Lower leg skin (tissue), 3 donors: ENCODE measurements around the gene LDB3.

Experiments
- CTCF ChIP-seq, 3 donors: fragments of 450-650 bp; IDR thresholded peaks; one replicate each; pipeline ENCODE4 v1.5.1; 2016; ENCODE audit warnings: antibody characterized with exemption in 3 of 3, mild to moderate bottlenecking in 3 of 3, moderate library complexity in 2 of 3
- POLR2A ChIP-seq, 2 donors: fragments of 450-650 bp; IDR thresholded peaks; one replicate each; pipeline ENCODE4 v1.6.1; 2016 to 2017; ENCODE audit warnings: antibody characterized with exemption in 2 of 2, mild to moderate bottlenecking in 1 of 2, moderate library complexity in 1 of 2

GRCh38 chr10:86744067-86744725, 75.9 kb downstream of the LDB3 start:
- TF ChIP-seq CTCF (IDR thresholded peaks at IDR 0.05) = no peak
- TF ChIP-seq POLR2A (IDR thresholded peaks at IDR 0.05) = no peak
